D721Med (cell line): ENCODE results near the gene FAM43A.

Experiments
- DNase-seq: peaks from one replicate; pipeline ENCODE4 v3.0.0; 2011; ENCODE audit warnings: low spot score; ENCODE audit not compliant: insufficient read length
- FAIRE-seq: peaks from 2 replicates; lab custom pipeline; 2011; peaks lifted over from hg19 to GRCh38; lab: Jason Lieb, UNC
- CTCF ChIP-seq: IDR thresholded peaks from 2 replicates; pipeline ENCODE4 v1.5.1; 2012; ENCODE audit warnings: mild to moderate bottlenecking, control low read depth; ENCODE audit not compliant: insufficient read depth; ENCODE audit errors: missing control alignments

The FAM43A gene

DNA sequence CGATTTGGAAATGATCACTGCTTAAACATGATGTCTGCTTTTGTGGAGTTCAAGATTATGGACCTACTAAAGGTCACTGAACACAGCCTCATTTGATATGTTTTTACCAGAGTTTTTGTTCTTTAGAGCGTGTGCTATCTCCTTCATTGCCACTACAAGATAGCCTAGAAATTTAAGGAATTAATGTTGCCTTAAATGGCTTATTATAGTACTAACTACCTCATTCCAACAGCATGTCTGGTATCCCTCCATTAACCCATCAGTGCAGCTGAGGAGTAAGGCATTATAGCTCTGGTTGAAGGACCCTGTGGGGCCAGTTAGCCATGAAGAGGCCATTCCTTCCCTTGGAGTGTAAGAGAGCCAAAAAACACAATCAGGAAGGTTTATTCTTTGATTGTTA lies 2.3 kb upstream of the FAM43A start:
- FAIRE-seq, result no peak
- no peak for DNase-seq
- TF ChIP-seq CTCF, result no peak

DNA sequence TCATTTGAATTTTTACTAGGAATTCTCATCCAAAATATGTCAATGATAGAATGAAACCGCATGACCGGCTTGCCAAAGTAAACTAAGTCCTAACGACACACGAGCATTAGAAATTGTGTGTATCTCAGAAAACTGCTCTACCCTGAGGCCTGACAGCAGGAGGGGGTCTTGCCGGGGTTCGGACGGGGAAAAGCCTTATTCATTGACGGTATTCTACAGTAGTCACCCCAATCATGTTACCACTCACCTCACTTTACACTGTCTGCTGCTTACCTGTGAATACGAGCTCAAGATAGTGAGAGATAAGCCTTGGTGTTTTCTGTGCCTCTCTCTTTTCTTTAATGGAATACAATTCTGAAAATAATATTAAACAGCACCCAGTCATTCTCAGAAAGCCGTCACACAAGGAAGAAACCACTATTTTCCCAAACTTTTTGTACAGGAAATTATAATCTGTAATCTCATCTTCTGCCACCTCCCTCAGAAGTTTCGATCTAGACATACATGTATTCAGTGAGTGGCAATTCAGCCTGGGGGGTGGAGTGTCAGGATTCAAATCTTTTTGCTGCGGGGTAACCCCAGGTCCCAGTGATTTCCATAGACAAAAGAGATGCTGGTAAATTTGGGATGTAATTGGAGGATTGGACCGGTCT lies 492 bp upstream of the FAM43A start:
- DNase-seq, result no peak
- FAIRE-seq, result no peak
- no peak for TF ChIP-seq CTCF

GRCh38 chr3:194686414-194686815 lies 732 bp downstream of the FAM43A start:
- FAIRE-seq (no peak), DNase-seq (no peak)
- no peak for TF ChIP-seq CTCF

GRCh38 chr3:194686816-194687637 lies 1.3 kb downstream of the FAM43A start:
- DNase-seq (no peak), FAIRE-seq (no peak)
- no peak for TF ChIP-seq CTCF

DNA sequence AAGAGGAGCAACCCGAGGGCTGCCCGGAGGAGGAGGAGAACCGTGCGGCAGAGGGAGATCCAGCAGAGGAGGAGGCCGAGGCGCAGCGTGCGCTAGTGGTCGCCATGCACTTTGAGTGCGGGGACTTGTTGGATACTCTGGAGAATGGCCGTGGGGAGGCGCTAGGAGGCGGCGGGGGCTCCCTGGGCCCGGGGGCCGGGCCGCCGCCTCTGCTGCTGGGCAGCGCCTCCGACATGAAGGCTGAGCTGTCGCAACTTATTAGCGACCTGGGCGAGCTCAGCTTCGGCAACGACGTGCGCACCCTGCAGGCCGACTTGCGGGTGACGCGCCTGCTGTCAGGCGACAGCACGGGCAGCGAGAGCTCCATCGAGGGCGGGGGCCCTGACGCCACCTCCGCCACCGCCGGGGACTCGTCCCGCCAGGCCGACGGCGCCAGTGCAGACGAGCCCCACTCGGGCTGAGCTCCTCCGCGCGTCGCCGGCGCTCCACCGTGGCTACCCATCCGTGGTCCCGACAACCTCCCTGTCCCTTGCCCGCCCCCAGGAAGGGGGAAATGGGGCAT lies 2.0 kb downstream of the FAM43A start:
- TF ChIP-seq CTCF, result peak; percentile 39
- peak; percentile 61 for DNase-seq
- no peak for FAIRE-seq

GRCh38 chr3:194688200-194688740 lies 2.6 kb downstream of the FAM43A start:
- DNase-seq, result no peak
- no peak for TF ChIP-seq CTCF

More at GRCh38 chr3:194688200-194688740, 2.6 kb downstream of the FAM43A start:
- no peak for FAIRE-seq
